Hepatocyte (in vitro differentiated cells): ENCODE data around the gene PLIN4. TPM values are rescaled to one million over a fixed set of nuclear protein-coding genes. Genes with fewer than 3 reads are reported as not detected.

Experiments used
- DNase-seq: peaks from one replicate; pipeline ENCODE4 v3.0.0-alpha.2; 2016; ENCODE audit warnings: low spot score
- H2AFZ ChIP-seq: fragments of 200-600 bp; sonication (generic); 2 replicates; pipeline ENCODE4 v1.6.0; 2016; ENCODE audit warnings: antibody characterized with exemption, mild to moderate bottlenecking
- H3K27ac ChIP-seq: fragments of 200-600 bp; sonication (generic); 2 replicates; pipeline ENCODE4 v1.5.1; 2016; ENCODE audit warnings: mild to moderate bottlenecking
- H3K27me3 ChIP-seq: fragments of 200-600 bp; sonication (generic); 2 replicates; pipeline ENCODE4 v1.6.1; 2016
- H3K36me3 ChIP-seq: fragments of 200-600 bp; sonication (generic); replicated peaks from 2 replicates; pipeline ENCODE4 v1.5.1; 2016; ENCODE audit warnings: low read depth; ENCODE audit not compliant: insufficient read depth
- H3K4me1 ChIP-seq: fragments of 200-600 bp; sonication (generic); 2 replicates; pipeline ENCODE4 v1.5.1; 2016; ENCODE audit warnings: mild to moderate bottlenecking, moderate library complexity; ENCODE audit not compliant: insufficient read depth
- H3K4me2 ChIP-seq: fragments of 200-600 bp; sonication (generic); 2 replicates; pipeline ENCODE4 v1.6.0; 2016
- H3K4me3 ChIP-seq: fragments of 200-600 bp; sonication (generic); 2 replicates; pipeline ENCODE4 v1.5.1; 2016; ENCODE audit warnings: mild to moderate bottlenecking
- H3K79me2 ChIP-seq: fragments of 200-600 bp; sonication (generic); 2 replicates; pipeline ENCODE4 v1.6.0; 2017; ENCODE audit warnings: mild to moderate bottlenecking
- H3K9me2 ChIP-seq: fragments of 200-600 bp; sonication (generic); replicated peaks from 2 replicates; pipeline ENCODE4 v1.6.0; 2017; ENCODE audit warnings: mild to moderate bottlenecking; ENCODE audit not compliant: insufficient read depth
- H3K9me3 ChIP-seq: fragments of 200-600 bp; sonication (generic); 2 replicates; pipeline ENCODE4 v1.5.1; 2016; ENCODE audit warnings: low read depth, mild to moderate bottlenecking
- H4K20me1 ChIP-seq: fragments of 200-600 bp; sonication (generic); 2 replicates; pipeline ENCODE4 v1.6.0; 2016; ENCODE audit warnings: mild to moderate bottlenecking; ENCODE audit not compliant: insufficient read depth, poor library complexity, severe bottlenecking
- CTCF ChIP-seq: fragments of 200-600 bp; sonication (generic); IDR thresholded peaks from 2 replicates; pipeline ENCODE4 v1.5.1; 2016; ENCODE audit warnings: antibody characterized with exemption, mild to moderate bottlenecking; ENCODE audit not compliant: poor library complexity
- EZH2 ChIP-seq: fragments of 200-600 bp; sonication (generic); IDR thresholded peaks from 2 replicates; pipeline ENCODE4 v1.6.1; 2016; ENCODE audit warnings: antibody characterized with exemption, mild to moderate bottlenecking, borderline replicate concordance
- EZH2phosphoT487 ChIP-seq: fragments of 200-600 bp; sonication (generic); IDR thresholded peaks from one replicate; pipeline ENCODE4 v1.6.1; 2018; ENCODE audit warnings: antibody characterized with exemption, mild to moderate bottlenecking, low read depth, moderate library complexity; ENCODE audit not compliant: unreplicated experiment, severe bottlenecking
- WGBS: methylation state at CpG from one replicate; pipeline ENCODE4 v1.1.6; 2016; ENCODE audit warnings: low lambda C conversion rate; ENCODE audit errors: missing lambda C conversion rate; 5-methylcytosine and 5-hydroxymethylcytosine counted together
- polyA plus RNA-seq: library from polyadenylated mRNA; unstranded; fragments of >200 nt; fragmentation: Nextera tagmentation; extraction: Ambion mirVana; gene quantifications from 2 replicates; pipeline ENCODE4 v1.2.1, GENCODE V29; 2016
- total RNA-seq: library from RNA; depleted of rRNA; stranded (reverse); fragments of >200 nt; gene quantifications from 2 replicates; pipeline ENCODE4 v1.2.3, GENCODE V29; 2014

Gene PLIN4
- total and polyA plus RNA-seq, 2 experiments from 2014 or later, result 0.17 to 0.27 TPM

- Histone ChIP-seq H3K79me2 (no peaks in the 10 kb centered on the region), H3K9me3 (no peaks in the 10 kb centered on the region), H3K36me3 (no peaks in the 10 kb centered on the region), H3K4me2 (no peak overlapping the region), H2AFZ (no peak overlapping the region), H3K27ac (no peak overlapping the region), H3K4me3 (no peak overlapping the region), H3K27me3 (no peaks in the 10 kb centered on the region), H3K9me2 (no peaks in the 10 kb centered on the region), H4K20me1 (no peaks in the 10 kb centered on the region), H3K4me1 (no peaks in the 10 kb centered on the region)
- WGBS, result 96% methylated on average over 33 of the region's 34 CpGs
- TF ChIP-seq EZH2 (no peak), CTCF (no peak), EZH2phosphoT487 (no peak)
- DNase-seq, result no peak
Observed at GRCh38 chr19:4505570-4506448, 12.5 kb downstream of the PLIN4 start.

GRCh38 chr19:4504891-4505569 is 13.3 kb downstream of the PLIN4 start:
- 91% methylated on average over 15 of the region's 15 CpGs for WGBS
- Histone ChIP-seq H3K4me3 (no peak overlapping the region), H3K9me2 (no peaks in the 10 kb centered on the region), H3K27me3 (no peaks in the 10 kb centered on the region), H3K27ac (no peak overlapping the region), H3K79me2 (no peaks in the 10 kb centered on the region), H3K36me3 (no peaks in the 10 kb centered on the region), H3K4me1 (no peaks in the 10 kb centered on the region), H4K20me1 (no peaks in the 10 kb centered on the region), H3K9me3 (no peaks in the 10 kb centered on the region), H3K4me2 (no peak overlapping the region), H2AFZ (no peak overlapping the region)
- no peak for DNase-seq
- TF ChIP-seq EZH2, result no peak
- TF ChIP-seq CTCF, result no peak
- no peak for TF ChIP-seq EZH2phosphoT487

- TF ChIP-seq EZH2phosphoT487 (no peak), EZH2 (no peak), CTCF (no peak)
Observed at GRCh38 chr19:4504297-4504701, 14.0 kb downstream of the PLIN4 start.

More at GRCh38 chr19:4504297-4504701, 14.0 kb downstream of the PLIN4 start:
- no peaks in the 10 kb centered on the region for H3K4me1 ChIP-seq
- H4K20me1 ChIP-seq, result no peaks in the 10 kb centered on the region
- H3K36me3 ChIP-seq, result no peaks in the 10 kb centered on the region
- no peak for DNase-seq
- H3K9me3 ChIP-seq, result no peaks in the 10 kb centered on the region
- H3K79me2 ChIP-seq, result no peaks in the 10 kb centered on the region
- no peak overlapping the region for H2AFZ ChIP-seq
- H3K4me3 ChIP-seq, result no peak overlapping the region
- H3K9me2 ChIP-seq, result no peaks in the 10 kb centered on the region
- no peaks in the 10 kb centered on the region for H3K27me3 ChIP-seq
- no peak overlapping the region for H3K4me2 ChIP-seq
- no peak overlapping the region for H3K27ac ChIP-seq
- 97% methylated on average over 23 of the region's 23 CpGs for WGBS
